Liver (tissue), 9 donors: ENCODE data around the gene ZMAT2. TPM values are rescaled to one million over a fixed set of nuclear protein-coding genes. Genes with fewer than 3 reads are reported as not detected.
"Not testable (repeated sequence)": the region's sequence is repeated elsewhere in the genome, so short reads cannot be mapped to it uniquely, and the experiment has no call there.

Experiments
- DNase-seq: peaks from one replicate; pipeline ENCODE4 v3.0.0-alpha.2; 2017; ENCODE audit warnings: low spot score
- H3K27ac ChIP-seq, 2 donors: one replicate each; pipeline ENCODE4 v1.7.0; 2013; ENCODE audit warnings: inconsistent platforms in 2 of 2, low read length in 2 of 2, control low read depth in 1 of 2, low read depth in 1 of 2, mild to moderate bottlenecking in 1 of 2
- H3K27me3 ChIP-seq, 4 donors: one replicate each; pipeline versions ENCODE4 v1.6.1 to v1.7.0; 2013; ENCODE audit warnings: low read length in 3 of 4, inconsistent platforms in 1 of 4, mild to moderate bottlenecking in 1 of 4, moderate library complexity in 1 of 4; ENCODE audit not compliant: control insufficient read depth in 4 of 4, insufficient read depth in 4 of 4
- H3K36me3 ChIP-seq, 4 donors: one replicate each; pipeline versions ENCODE4 v1.6.1 to v1.7.0; 2013; ENCODE audit warnings: low read length in 3 of 4, mild to moderate bottlenecking in 3 of 4, low read depth in 1 of 4, moderate library complexity in 1 of 4; ENCODE audit not compliant: control insufficient read depth in 4 of 4, insufficient read depth in 3 of 4
- H3K4me1 ChIP-seq, 4 donors: one replicate each; pipeline versions ENCODE4 v1.6.1 to v1.7.0; 2013; ENCODE audit warnings: low read length in 3 of 4, mild to moderate bottlenecking in 3 of 4, moderate library complexity in 1 of 4; ENCODE audit not compliant: control insufficient read depth in 4 of 4, insufficient read depth in 4 of 4
- H3K4me3 ChIP-seq, 3 donors: one replicate each; pipeline versions ENCODE4 v1.6.1 to v1.7.0; 2013; ENCODE audit warnings: low read length in 3 of 3, control low read depth in 1 of 3, low read depth in 1 of 3, mild to moderate bottlenecking in 1 of 3
- H3K9ac ChIP-seq, 2 donors: one replicate each; pipeline ENCODE4 v1.7.0; 2013; ENCODE audit warnings: low read length in 2 of 2, mild to moderate bottlenecking in 2 of 2, moderate library complexity in 2 of 2, control low read depth in 1 of 2, low read depth in 1 of 2
- H3K9me3 ChIP-seq, 4 donors: one replicate each; pipeline versions ENCODE4 v1.6.1 to v1.7.0; 2013; ENCODE audit warnings: low read length in 3 of 4; ENCODE audit not compliant: control insufficient read depth in 4 of 4
- EGR1 ChIP-seq, 2 donors: IDR thresholded peaks; 2 replicates each; pipeline ENCODE4 v1.6.1; 2016 to 2018; ENCODE audit warnings: antibody characterized with exemption in 2 of 2, low read depth in 2 of 2
- FOXA1 ChIP-seq: IDR thresholded peaks from 2 replicates; pipeline ENCODE4 v1.6.1; 2016; ENCODE audit warnings: antibody characterized with exemption
- FOXA2 ChIP-seq: IDR thresholded peaks from 2 replicates; pipeline ENCODE4 v1.6.1; 2016; ENCODE audit warnings: antibody characterized with exemption
- GABPA ChIP-seq, 2 donors: IDR thresholded peaks in 1 of 2; conservative IDR thresholded peaks in 1 of 2; 2 replicates each; pipeline ENCODE4 v1.6.1; 2016; ENCODE audit warnings: antibody characterized with exemption in 2 of 2, mild to moderate bottlenecking in 1 of 2, moderate library complexity in 1 of 2
- HNF4A ChIP-seq, 2 donors: conservative IDR thresholded peaks; 2 replicates each; pipeline ENCODE4 v1.6.1; 2016; ENCODE audit warnings: antibody characterized with exemption in 2 of 2, mild to moderate bottlenecking in 2 of 2
- HNF4G ChIP-seq: IDR thresholded peaks from 2 replicates; pipeline ENCODE4 v1.6.1; 2016; ENCODE audit warnings: antibody characterized with exemption
- JUND ChIP-seq, 2 donors: IDR thresholded peaks; 2 replicates each; pipeline ENCODE4 v1.6.1; 2016; ENCODE audit warnings: antibody characterized with exemption in 2 of 2
- MAX ChIP-seq: IDR thresholded peaks from 2 replicates; pipeline ENCODE4 v1.6.1; 2016; ENCODE audit warnings: antibody characterized with exemption
- RAD21 ChIP-seq, 2 donors: IDR thresholded peaks; 2 replicates each; pipeline ENCODE4 v1.6.1; 2016; ENCODE audit warnings: antibody characterized with exemption in 2 of 2, mild to moderate bottlenecking in 2 of 2
- RXRA ChIP-seq, 2 donors: IDR thresholded peaks; 2 replicates each; pipeline ENCODE4 v1.6.1; 2017 to 2018; ENCODE audit warnings: antibody characterized with exemption in 2 of 2, mild to moderate bottlenecking in 1 of 2
- SP1 ChIP-seq: IDR thresholded peaks from 2 replicates; pipeline ENCODE4 v1.6.1; 2018; ENCODE audit warnings: antibody characterized with exemption, mild to moderate bottlenecking
- WGBS: extraction: QIAGEN DNeasy Blood & Tissue Kit; methylation state at CpG from one replicate; pipeline ENCODE4 v1.1.7; 2013; 5-methylcytosine and 5-hydroxymethylcytosine counted together
- polyA plus RNA-seq, 2 donors: library from polyadenylated mRNA; stranded (reverse) in 1 of 2; unstranded in 1 of 2; fragments of 200-250 nt in 1 of 2; fragments of >200 nt in 1 of 2; fragmentation: Nextera tagmentation in 1 of 2; extraction: Ambion mirVana in 1 of 2; gene quantifications; one replicate each; pipeline versions ENCODE4 v1.2.1 to v1.2.3, GENCODE V29; 2013 to 2015
- total RNA-seq, 2 donors: library from RNA; depleted of rRNA; stranded (reverse); fragments of >200 nt; gene quantifications; one replicate each; pipeline ENCODE4 v1.2.3, GENCODE V29; 2014
- TF ChIP-seq, protein P1 (sequence below): IDR thresholded peaks from 2 replicates; pipeline ENCODE4 v1.6.1; 2016; ENCODE audit warnings: antibody characterized with exemption, mild to moderate bottlenecking
- TF ChIP-seq, protein P2 (sequence below): IDR thresholded peaks from 2 replicates; pipeline ENCODE4 v1.6.1; 2016; ENCODE audit warnings: antibody characterized with exemption
- donor health status: healthy.
- donor health status: healthy.
- donor health status: healthy.
- donor health status: healthy.
- donor health status: healthy.

Gene ZMAT2
- total and polyA plus RNA-seq, 4 donors = 14.5 to 34.3 (median 22.0) TPM

GRCh38 chr5:140718266-140718592 lies 18.0 kb downstream of the ZMAT2 start:
- Histone ChIP-seq H3K4me1 (no peaks in the 10 kb centered on the region), H3K4me3 (no peak overlapping the region), H3K9me3 (no peaks in the 10 kb centered on the region), H3K27me3 (no peaks in the 10 kb centered on the region), H3K36me3 (no peaks in the 10 kb centered on the region), H3K27ac (no peak overlapping the region), H3K9ac (no peak overlapping the region)
- TF ChIP-seq, protein P1, sequence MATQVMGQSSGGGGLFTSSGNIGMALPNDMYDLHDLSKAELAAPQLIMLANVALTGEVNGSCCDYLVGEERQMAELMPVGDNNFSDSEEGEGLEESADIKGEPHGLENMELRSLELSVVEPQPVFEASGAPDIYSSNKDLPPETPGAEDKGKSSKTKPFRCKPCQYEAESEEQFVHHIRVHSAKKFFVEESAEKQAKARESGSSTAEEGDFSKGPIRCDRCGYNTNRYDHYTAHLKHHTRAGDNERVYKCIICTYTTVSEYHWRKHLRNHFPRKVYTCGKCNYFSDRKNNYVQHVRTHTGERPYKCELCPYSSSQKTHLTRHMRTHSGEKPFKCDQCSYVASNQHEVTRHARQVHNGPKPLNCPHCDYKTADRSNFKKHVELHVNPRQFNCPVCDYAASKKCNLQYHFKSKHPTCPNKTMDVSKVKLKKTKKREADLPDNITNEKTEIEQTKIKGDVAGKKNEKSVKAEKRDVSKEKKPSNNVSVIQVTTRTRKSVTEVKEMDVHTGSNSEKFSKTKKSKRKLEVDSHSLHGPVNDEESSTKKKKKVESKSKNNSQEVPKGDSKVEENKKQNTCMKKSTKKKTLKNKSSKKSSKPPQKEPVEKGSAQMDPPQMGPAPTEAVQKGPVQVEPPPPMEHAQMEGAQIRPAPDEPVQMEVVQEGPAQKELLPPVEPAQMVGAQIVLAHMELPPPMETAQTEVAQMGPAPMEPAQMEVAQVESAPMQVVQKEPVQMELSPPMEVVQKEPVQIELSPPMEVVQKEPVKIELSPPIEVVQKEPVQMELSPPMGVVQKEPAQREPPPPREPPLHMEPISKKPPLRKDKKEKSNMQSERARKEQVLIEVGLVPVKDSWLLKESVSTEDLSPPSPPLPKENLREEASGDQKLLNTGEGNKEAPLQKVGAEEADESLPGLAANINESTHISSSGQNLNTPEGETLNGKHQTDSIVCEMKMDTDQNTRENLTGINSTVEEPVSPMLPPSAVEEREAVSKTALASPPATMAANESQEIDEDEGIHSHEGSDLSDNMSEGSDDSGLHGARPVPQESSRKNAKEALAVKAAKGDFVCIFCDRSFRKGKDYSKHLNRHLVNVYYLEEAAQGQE = no peak
- TF ChIP-seq HNF4A (conservative IDR thresholded peaks at IDR 0.05) (no peak), FOXA2 (no peak), RXRA (IDR thresholded peaks at IDR 0.05) (no peak), JUND (IDR thresholded peaks at IDR 0.05) (no peak)
- TF ChIP-seq, protein P2, sequence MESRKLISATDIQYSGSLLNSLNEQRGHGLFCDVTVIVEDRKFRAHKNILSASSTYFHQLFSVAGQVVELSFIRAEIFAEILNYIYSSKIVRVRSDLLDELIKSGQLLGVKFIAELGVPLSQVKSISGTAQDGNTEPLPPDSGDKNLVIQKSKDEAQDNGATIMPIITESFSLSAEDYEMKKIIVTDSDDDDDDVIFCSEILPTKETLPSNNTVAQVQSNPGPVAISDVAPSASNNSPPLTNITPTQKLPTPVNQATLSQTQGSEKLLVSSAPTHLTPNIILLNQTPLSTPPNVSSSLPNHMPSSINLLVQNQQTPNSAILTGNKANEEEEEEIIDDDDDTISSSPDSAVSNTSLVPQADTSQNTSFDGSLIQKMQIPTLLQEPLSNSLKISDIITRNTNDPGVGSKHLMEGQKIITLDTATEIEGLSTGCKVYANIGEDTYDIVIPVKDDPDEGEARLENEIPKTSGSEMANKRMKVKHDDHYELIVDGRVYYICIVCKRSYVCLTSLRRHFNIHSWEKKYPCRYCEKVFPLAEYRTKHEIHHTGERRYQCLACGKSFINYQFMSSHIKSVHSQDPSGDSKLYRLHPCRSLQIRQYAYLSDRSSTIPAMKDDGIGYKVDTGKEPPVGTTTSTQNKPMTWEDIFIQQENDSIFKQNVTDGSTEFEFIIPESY = no peak
- no peak for DNase-seq
- WGBS = 80% methylated on average over 7 of the region's 7 CpGs

- H3K4me1 ChIP-seq, DNase-seq, H3K27ac ChIP-seq, H3K9ac ChIP-seq, H3K4me3 ChIP-seq, H3K36me3 ChIP-seq, H3K27me3 ChIP-seq, H3K9me3 ChIP-seq: not testable (repeated sequence)
- WGBS = 56% methylated on average over 6 of the region's 6 CpGs
Measured at GRCh38 chr5:140720738-140721137, 20.5 kb downstream of the ZMAT2 start.

GRCh38 chr5:140721395-140721794 lies 21.1 kb downstream of the ZMAT2 start:
- H3K4me3 ChIP-seq, H3K27ac ChIP-seq, H3K27me3 ChIP-seq, H3K4me1 ChIP-seq, DNase-seq, H3K9me3 ChIP-seq, H3K9ac ChIP-seq, H3K36me3 ChIP-seq: not testable (repeated sequence)
- 76% methylated on average over 5 of the region's 5 CpGs for WGBS

DNA sequence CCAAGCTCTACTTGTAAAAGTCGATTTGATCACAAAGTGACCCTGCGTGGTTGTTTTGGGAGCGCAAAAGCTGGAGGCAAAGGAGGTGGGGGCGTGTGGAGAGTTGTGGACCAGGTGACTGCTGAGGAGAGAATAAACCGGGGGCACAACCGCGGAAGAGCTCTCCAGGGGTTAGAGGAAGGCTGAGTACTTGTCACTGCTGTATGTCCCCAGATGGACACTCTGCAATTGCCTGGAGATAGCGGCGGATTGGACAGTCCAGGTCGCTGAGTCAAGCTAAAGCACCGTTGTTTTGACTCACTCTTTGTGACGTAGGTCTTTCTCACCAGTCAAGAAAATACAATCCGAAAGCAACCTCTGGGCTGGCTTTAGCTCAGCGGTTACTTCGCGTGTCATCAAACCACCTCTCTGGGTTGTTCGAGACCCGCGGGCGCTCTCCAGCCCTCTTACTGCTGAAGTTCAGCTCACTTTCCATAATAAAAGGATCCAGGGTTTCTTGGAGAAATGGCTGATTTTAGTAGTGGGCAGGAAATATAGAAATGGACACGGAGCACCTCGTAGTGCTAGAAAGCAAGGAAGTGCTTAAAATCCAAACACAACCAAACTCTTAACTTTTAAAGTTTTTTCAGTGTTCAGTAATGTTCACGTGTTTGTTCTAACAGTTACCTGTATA lies 25.7 kb downstream of the ZMAT2 start:
- Histone ChIP-seq H3K9me3 (no peaks in the 10 kb centered on the region), H3K9ac (no peak overlapping the region), H3K36me3 (no peaks in the 10 kb centered on the region), H3K4me3 (no peak overlapping the region), H3K27ac (no peak overlapping the region), H3K4me1 (no peaks in the 10 kb centered on the region), H3K27me3 (no peaks in the 10 kb centered on the region)
- 10% methylated on average over 23 of the region's 23 CpGs for WGBS
- DNase-seq = peak; percentile 46
- peak in 1 of 2 donors; percentile 5 for TF ChIP-seq RAD21 (IDR thresholded peaks at IDR 0.05)
- TF ChIP-seq, protein P1 = peak; percentile 98
- TF ChIP-seq MAX = no peak
- TF ChIP-seq SP1 = no peak
- TF ChIP-seq GABPA (IDR thresholded peaks at IDR 0.05 in 1 of 2, conservative IDR thresholded peaks at IDR 0.05 in 1 of 2) = no peak
- no peak for TF ChIP-seq FOXA1
- peak in 1 of 2 donors; percentile 21 for TF ChIP-seq EGR1 (IDR thresholded peaks at IDR 0.05; ENCODE audit: low read depth in 2 of 2)
- peak in 1 of 2 donors; percentile 36 for TF ChIP-seq JUND (IDR thresholded peaks at IDR 0.05)
- no peak for TF ChIP-seq HNF4A (conservative IDR thresholded peaks at IDR 0.05)
- TF ChIP-seq HNF4G = no peak
